HepG2 (cell line): ENCODE data around the gene GFOD1.

Experiments used
- CREB1 ChIP-seq, 2 experiments: fragments of 450-650 bp in 1 of 2; IDR thresholded peaks; 2 replicates each; pipeline ENCODE4 v1.6.1; 2016 to 2017; ENCODE audit warnings: control low read depth in 1 of 2, mild to moderate bottlenecking in 1 of 2, missing compliant biosample characterization in 1 of 2, missing genetic modification characterization in 1 of 2
- EHMT2 ChIP-seq: fragments of 200-600 bp; sonication (generic); IDR thresholded peaks from 2 replicates; pipeline ENCODE4 v1.7.0; 2017; ENCODE audit warnings: antibody characterized with exemption, low read depth, low read length, borderline replicate concordance
- EZH2 ChIP-seq: conservative IDR thresholded peaks from 2 replicates; pipeline ENCODE4 v1.6.1; 2012; ENCODE audit warnings: mild to moderate bottlenecking, low read depth, low read length, moderate library complexity
- GABPA ChIP-seq, 2 experiments: IDR thresholded peaks; 2 replicates each; pipeline ENCODE4 v1.6.1; 2011 to 2016; ENCODE audit warnings: low read depth in 2 of 2, low read length in 1 of 2, missing biosample characterization in 1 of 2, missing genetic modification characterization in 1 of 2
- HNRNPK ChIP-seq: fragments of 200-400 bp; formaldehyde crosslinking; IDR thresholded peaks from 2 replicates; pipeline ENCODE4 v1.6.1; 2018; ENCODE audit warnings: low read length, low read depth, moderate library complexity, mild to moderate bottlenecking; ENCODE audit not compliant: poor library complexity, severe bottlenecking
- NR2F2 ChIP-seq: IDR thresholded peaks from 2 replicates; pipeline ENCODE4 v1.6.1; 2012; ENCODE audit warnings: low read depth, inconsistent platforms, borderline replicate concordance
- POLR2A ChIP-seq, 2 experiments: IDR thresholded peaks; 2 replicates each; pipeline ENCODE4 v1.6.1; 2011; ENCODE audit warnings: low read depth in 2 of 2, low read length in 2 of 2, mild to moderate bottlenecking in 1 of 2, moderate library complexity in 1 of 2; ENCODE audit not compliant: insufficient read depth in 1 of 2
- RAD21 ChIP-seq: fragments of 450-650 bp; formaldehyde crosslinking; IDR thresholded peaks from 2 replicates; pipeline ENCODE4 v1.5.0; 2020; ENCODE audit warnings: mild to moderate bottlenecking
- RFX5 ChIP-seq: IDR thresholded peaks from 2 replicates; pipeline ENCODE4 v1.6.1; 2011; ENCODE audit warnings: low read depth, low read length, improper control_type of control experiment
- ZBTB8A ChIP-seq: sonication (generic); formaldehyde crosslinking; IDR thresholded peaks from 2 replicates; pipeline ENCODE4 v1.4.0; 2020; ENCODE audit warnings: mild to moderate bottlenecking, low read depth, missing genetic modification reagents, borderline replicate concordance
- TF ChIP-seq, protein P1 (sequence below), 2 experiments: IDR thresholded peaks; 2 replicates each; pipeline ENCODE4 v1.6.1; 2011 to 2012; ENCODE audit warnings: low read length in 2 of 2, borderline replicate concordance in 1 of 2, low read depth in 1 of 2, mild to moderate bottlenecking in 1 of 2, moderate library complexity in 1 of 2

DNA sequence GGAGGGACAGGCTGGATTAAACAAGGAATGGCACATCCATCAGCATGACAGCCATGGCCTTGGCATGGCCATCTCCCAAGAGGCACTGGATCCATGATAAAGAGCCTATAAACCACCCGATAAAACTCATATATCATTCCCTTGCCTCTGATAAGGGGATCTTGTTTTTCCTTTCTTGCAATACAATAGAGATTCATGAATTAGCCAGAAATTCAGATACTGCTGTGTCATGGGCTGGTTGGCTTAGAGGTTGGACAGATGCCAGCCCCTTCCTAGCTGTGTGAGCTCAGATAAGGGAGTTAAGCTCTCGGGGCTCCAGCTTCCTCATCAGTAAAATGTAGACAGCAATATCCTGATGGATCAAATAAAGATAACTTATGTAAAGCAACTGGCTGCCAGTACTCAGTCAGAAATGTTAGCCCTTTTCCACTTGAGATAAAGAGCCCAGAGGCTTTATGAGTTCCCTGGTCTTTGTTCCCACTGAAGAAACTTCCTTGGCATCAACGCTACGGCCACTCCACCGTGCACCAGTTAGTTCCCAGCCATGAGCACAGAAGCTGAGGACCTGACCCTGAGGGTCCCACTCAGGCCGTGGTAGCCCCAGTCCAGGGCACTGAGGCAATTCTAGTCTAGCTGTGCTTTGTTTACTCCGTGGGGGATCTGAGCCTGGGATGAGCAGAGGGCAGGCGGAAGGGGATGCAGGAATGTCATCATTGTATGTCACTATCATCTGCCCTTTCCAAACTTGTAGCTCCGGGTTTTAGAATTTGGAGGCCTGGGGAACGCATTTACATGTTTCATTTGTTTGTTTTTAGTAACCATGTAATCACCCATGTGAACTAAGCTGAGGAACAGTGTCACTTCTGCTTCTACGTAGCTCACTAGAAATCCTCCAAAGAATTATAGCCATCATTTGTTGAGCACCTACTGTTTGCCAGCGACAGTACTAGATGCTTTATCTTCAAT, 91.8 kb downstream of the GFOD1 start:
- TF ChIP-seq RFX5: no peak
- no peak for TF ChIP-seq GABPA (IDR thresholded peaks at IDR 0.05; ENCODE audit: low read depth, low read length)
- TF ChIP-seq GABPA (CRISPR knock-in tag; IDR thresholded peaks at IDR 0.05; ENCODE audit: low read depth): no peak
- no peak for TF ChIP-seq RAD21 (CRISPR knock-in tag)
- no peak for TF ChIP-seq HNRNPK
- TF ChIP-seq EHMT2: no peak
- no peak for TF ChIP-seq ZBTB8A (CRISPR knock-in tag)
- no peak for TF ChIP-seq POLR2A (IDR thresholded peaks at IDR 0.05; ENCODE audit: insufficient read depth in 1 of 2, low read depth in 2 of 2, low read length in 2 of 2)
- no peak for TF ChIP-seq CREB1 (IDR thresholded peaks at IDR 0.05)
- no peak for TF ChIP-seq CREB1 (CRISPR knock-in tag; IDR thresholded peaks at IDR 0.05)
- no peak for TF ChIP-seq NR2F2
- TF ChIP-seq, protein P1, sequence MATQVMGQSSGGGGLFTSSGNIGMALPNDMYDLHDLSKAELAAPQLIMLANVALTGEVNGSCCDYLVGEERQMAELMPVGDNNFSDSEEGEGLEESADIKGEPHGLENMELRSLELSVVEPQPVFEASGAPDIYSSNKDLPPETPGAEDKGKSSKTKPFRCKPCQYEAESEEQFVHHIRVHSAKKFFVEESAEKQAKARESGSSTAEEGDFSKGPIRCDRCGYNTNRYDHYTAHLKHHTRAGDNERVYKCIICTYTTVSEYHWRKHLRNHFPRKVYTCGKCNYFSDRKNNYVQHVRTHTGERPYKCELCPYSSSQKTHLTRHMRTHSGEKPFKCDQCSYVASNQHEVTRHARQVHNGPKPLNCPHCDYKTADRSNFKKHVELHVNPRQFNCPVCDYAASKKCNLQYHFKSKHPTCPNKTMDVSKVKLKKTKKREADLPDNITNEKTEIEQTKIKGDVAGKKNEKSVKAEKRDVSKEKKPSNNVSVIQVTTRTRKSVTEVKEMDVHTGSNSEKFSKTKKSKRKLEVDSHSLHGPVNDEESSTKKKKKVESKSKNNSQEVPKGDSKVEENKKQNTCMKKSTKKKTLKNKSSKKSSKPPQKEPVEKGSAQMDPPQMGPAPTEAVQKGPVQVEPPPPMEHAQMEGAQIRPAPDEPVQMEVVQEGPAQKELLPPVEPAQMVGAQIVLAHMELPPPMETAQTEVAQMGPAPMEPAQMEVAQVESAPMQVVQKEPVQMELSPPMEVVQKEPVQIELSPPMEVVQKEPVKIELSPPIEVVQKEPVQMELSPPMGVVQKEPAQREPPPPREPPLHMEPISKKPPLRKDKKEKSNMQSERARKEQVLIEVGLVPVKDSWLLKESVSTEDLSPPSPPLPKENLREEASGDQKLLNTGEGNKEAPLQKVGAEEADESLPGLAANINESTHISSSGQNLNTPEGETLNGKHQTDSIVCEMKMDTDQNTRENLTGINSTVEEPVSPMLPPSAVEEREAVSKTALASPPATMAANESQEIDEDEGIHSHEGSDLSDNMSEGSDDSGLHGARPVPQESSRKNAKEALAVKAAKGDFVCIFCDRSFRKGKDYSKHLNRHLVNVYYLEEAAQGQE (IDR thresholded peaks at IDR 0.05; ENCODE audit: borderline replicate concordance in 1 of 2, low read depth in 1 of 2, low read length in 2 of 2): no peak
- no peak for TF ChIP-seq EZH2
